HepG2 (cell line): ENCODE data around the gene UBE2S. TPM values are rescaled to one million over a fixed set of nuclear protein-coding genes. Genes with fewer than 3 reads are reported as not detected.
A peak's percentile ranks its signal among the peaks of the same experiment; 100 is the strongest.

Experiments used
- ARID2 ChIP-seq: sonication (generic); formaldehyde crosslinking; IDR thresholded peaks from 2 replicates; pipeline ENCODE4 v1.8.1; 2022; ENCODE audit warnings: mild to moderate bottlenecking, missing genetic modification reagents, borderline replicate concordance
- MTA1 ChIP-seq: sonication (generic); formaldehyde crosslinking; IDR thresholded peaks from 2 replicates; pipeline ENCODE4 v1.4.0; 2020; ENCODE audit warnings: missing genetic modification reagents, mild to moderate bottlenecking, borderline replicate concordance
- NAIF1 ChIP-seq: sonication (generic); formaldehyde crosslinking; IDR thresholded peaks from 2 replicates; pipeline ENCODE4 v1.5.0; 2020; ENCODE audit warnings: mild to moderate bottlenecking, missing genetic modification reagents, borderline replicate concordance
- PAX8 ChIP-seq: sonication (generic); formaldehyde crosslinking; IDR thresholded peaks from 2 replicates; pipeline ENCODE4 v1.8.0; 2022; ENCODE audit warnings: mild to moderate bottlenecking, missing genetic modification reagents, borderline replicate concordance
- ZNF207 ChIP-seq: fragments of 450-650 bp; IDR thresholded peaks from 2 replicates; pipeline ENCODE4 v1.6.1; 2016; ENCODE audit warnings: antibody characterized with exemption, borderline replicate concordance
- ZNF225 ChIP-seq: sonication (generic); formaldehyde crosslinking; IDR thresholded peaks from 2 replicates; pipeline ENCODE4 v1.4.0; 2020; ENCODE audit warnings: mild to moderate bottlenecking, missing genetic modification reagents
- ZNF530 ChIP-seq: sonication (generic); formaldehyde crosslinking; IDR thresholded peaks from 2 replicates; pipeline ENCODE4 v1.5.0; 2020; ENCODE audit warnings: low read depth, mild to moderate bottlenecking, missing genetic modification reagents
- ZNF598 ChIP-seq: sonication (generic); formaldehyde crosslinking; IDR thresholded peaks from 2 replicates; pipeline ENCODE4 v1.5.1; 2020; ENCODE audit warnings: mild to moderate bottlenecking, missing genetic modification reagents, borderline replicate concordance
- polyA plus RNA-seq, 8 experiments: library from polyadenylated mRNA; depleted of rRNA in 3 of 8; stranded (reverse) in 7 of 8; unstranded in 1 of 8; fragments of >200 nt; fragmentation: Illumina TruSeq in 4 of 8; extraction: Trizol in 4 of 8; gene quantifications; 2 replicates each; pipeline versions ENCODE4 v1.2.1 to v1.2.3, GENCODE V29; 2011 to 2016; ENCODE audit warnings: low read depth in 4 of 8, missing spikeins in 1 of 8, mixed read lengths in 1 of 8; ENCODE audit not compliant: insufficient read depth in 1 of 8
- total RNA-seq, 5 experiments: library from RNA; depleted of rRNA; stranded (reverse); fragments of >200 nt; fragmentation: Illumina TruSeq; extraction: Trizol; gene quantifications; 2 replicates each; pipeline ENCODE4 v1.2.3, GENCODE V29; 2016; ENCODE audit warnings: low read depth in 1 of 5
- TF ChIP-seq, protein P1 (sequence below): sonication (generic); formaldehyde crosslinking; IDR thresholded peaks from 2 replicates; pipeline ENCODE4 v1.4.0; 2020; ENCODE audit warnings: mild to moderate bottlenecking, missing genetic modification reagents
- TF ChIP-seq, protein P2 (sequence below): sonication (generic); formaldehyde crosslinking; IDR thresholded peaks from 2 replicates; pipeline ENCODE4 v1.9.0; 2021; ENCODE audit warnings: missing genetic modification reagents, mild to moderate bottlenecking, borderline replicate concordance
- TF ChIP-seq, protein P3 (sequence below): sonication (generic); formaldehyde crosslinking; IDR thresholded peaks from 2 replicates; pipeline ENCODE4 v1.5.0; 2020; ENCODE audit warnings: mild to moderate bottlenecking, low read depth, missing genetic modification reagents, borderline replicate concordance
- TF ChIP-seq, protein P4 (sequence below): sonication (generic); formaldehyde crosslinking; conservative IDR thresholded peaks from 2 replicates; pipeline ENCODE4 v1.8.1; 2023; ENCODE audit warnings: missing genetic modification reagents

UBE2S gene
- total and polyA plus RNA-seq, 2 of the 13 experiments (the other 11 are each of a cell fraction or from before 2014, with no cell fraction given), result 32.2 to 39.3 TPM

DNA sequence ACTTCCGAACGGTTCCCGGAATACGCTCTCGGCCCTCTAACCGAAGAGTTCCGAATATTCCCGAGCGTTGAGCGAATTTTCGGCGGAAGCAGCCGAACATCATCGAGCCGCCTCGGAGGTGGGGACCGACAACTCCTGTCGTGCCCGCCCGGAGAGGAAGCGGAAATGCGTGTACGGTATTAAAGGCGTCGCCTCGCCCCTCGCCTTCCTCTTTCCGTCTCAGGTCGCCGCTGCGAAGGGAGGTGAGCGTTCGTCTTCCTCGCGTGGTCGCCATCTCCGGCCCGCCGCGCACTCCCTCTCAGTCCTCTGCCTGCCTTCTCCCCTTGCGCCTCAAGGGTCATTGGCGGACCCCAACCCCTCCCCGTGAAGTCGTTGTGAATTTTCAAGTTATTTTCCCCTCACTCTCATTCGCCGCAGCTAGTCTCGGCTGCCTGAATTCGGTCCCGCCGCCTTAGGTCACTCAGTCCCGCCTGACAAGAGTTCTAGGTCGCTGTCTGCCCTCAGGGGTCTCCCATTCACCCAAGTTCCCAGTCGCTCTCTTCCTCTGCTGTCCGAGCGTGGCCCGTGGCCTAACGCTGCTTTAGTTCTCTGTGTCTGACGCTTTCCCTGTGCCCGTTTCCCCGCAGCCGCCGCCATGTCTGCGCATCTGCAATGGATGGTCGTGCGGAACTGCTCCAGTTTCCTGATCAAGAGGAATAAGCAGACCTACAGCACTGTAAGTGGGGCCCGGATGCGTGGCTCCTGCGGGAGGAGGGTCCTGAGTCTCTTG lies 21.7 kb downstream of the UBE2S start, which contains the start of gene RPL28 (continued):
- TF ChIP-seq, protein P1, sequence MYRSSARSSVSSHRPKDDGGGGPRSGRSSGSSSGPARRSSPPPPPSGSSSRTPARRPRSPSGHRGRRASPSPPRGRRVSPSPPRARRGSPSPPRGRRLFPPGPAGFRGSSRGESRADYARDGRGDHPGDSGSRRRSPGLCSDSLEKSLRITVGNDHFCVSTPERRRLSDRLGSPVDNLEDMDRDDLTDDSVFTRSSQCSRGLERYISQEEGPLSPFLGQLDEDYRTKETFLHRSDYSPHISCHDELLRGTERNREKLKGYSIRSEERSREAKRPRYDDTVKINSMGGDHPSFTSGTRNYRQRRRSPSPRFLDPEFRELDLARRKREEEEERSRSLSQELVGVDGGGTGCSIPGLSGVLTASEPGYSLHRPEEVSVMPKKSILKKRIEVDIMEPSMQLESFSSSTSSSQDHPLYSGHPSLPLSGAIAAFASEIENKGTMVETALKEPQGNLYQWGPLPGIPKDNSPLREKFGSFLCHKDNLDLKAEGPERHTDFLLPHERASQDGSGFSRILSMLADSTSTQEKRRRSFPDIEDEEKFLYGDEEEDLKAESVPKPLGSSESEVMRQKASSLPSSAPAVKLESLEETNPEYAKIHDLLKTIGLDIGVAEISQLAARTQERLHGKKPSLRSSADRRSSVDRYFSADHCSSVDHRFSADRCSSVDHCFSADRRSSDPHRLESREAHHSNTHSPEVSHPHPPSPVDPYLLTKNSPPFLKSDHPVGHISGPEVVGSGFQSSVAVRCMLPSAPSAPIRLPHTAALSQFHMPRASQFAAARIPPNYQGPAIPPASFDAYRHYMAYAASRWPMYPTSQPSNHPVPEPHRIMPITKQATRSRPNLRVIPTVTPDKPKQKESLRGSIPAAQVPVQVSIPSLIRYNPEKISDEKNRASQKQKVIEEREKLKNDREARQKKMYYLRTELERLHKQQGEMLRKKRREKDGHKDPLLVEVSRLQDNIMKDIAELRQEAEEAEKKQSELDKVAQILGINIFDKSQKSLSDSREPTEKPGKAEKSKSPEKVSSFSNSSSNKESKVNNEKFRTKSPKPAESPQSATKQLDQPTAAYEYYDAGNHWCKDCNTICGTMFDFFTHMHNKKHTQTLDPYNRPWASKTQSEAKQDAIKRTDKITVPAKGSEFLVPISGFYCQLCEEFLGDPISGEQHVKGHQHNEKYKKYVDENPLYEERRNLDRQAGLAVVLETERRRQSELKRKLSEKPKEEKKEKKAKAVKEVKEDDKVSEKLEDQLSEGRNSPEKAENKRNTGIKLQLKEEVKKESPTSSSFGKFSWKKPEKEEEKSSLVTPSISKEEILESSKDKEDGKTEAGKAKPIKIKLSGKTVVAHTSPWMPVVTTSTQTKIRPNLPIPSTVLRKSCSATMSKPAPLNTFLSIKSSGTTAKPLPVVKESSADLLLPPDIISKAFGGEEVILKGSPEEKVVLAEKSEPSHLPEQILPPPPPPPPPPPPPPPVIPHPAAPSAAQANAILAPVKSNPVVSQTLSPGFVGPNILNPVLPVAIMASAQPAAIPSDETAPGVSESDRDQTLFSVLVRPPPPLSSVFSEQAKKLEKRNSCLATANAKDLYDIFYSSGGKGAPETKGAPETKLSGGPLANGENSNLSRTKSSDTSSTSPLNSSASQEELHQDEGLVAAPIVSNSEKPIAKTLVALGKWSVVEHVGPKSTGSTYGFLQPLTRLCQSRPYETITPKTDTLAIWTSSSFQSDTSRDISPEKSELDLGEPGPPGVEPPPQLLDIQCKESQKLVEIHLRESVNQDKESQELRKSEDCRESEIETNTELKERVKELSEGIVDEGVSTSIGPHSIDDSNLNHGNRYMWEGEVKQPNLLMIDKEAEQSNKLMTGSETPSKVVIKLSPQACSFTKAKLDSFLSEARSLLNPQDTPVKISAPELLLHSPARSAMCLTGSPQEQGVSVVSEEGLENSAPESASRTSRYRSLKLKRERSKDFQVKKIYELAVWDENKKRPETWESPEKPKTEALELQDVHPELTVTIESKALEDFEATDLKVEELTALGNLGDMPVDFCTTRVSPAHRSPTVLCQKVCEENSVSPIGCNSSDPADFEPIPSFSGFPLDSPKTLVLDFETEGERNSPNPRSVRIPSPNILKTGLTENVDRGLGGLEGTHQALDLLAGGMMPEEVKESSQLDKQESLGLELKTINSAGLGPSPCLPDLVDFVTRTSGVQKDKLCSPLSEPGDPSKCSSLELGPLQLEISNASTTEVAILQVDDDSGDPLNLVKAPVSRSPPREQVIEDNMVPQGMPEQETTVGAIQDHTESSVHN, result no peak; the same call in 1 of the 2 replicates
- TF ChIP-seq ZNF225 (CRISPR knock-in tag) (peak; percentile 85), PAX8 (CRISPR knock-in tag) (no peak; the same call in 1 of the 2 replicates), ZNF207 (no peak), ZNF530 (no peak), ARID2 (CRISPR knock-in tag) (no peak), NAIF1 (CRISPR knock-in tag) (no peak), ZNF598 (CRISPR knock-in tag) (no peak; the same call in 1 of the 2 replicates), MTA1 (no peak)
- TF ChIP-seq, protein P2, sequence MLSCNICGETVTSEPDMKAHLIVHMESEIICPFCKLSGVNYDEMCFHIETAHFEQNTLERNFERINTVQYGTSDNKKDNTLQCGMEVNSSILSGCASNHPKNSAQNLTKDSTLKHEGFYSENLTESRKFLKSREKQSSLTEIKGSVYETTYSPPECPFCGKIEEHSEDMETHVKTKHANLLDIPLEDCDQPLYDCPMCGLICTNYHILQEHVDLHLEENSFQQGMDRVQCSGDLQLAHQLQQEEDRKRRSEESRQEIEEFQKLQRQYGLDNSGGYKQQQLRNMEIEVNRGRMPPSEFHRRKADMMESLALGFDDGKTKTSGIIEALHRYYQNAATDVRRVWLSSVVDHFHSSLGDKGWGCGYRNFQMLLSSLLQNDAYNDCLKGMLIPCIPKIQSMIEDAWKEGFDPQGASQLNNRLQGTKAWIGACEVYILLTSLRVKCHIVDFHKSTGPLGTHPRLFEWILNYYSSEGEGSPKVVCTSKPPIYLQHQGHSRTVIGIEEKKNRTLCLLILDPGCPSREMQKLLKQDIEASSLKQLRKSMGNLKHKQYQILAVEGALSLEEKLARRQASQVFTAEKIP (CRISPR knock-in tag), result no peak
- TF ChIP-seq, protein P3, sequence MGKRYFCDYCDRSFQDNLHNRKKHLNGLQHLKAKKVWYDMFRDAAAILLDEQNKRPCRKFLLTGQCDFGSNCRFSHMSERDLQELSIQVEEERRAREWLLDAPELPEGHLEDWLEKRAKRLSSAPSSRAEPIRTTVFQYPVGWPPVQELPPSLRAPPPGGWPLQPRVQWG, result no peak
- TF ChIP-seq, protein P4, sequence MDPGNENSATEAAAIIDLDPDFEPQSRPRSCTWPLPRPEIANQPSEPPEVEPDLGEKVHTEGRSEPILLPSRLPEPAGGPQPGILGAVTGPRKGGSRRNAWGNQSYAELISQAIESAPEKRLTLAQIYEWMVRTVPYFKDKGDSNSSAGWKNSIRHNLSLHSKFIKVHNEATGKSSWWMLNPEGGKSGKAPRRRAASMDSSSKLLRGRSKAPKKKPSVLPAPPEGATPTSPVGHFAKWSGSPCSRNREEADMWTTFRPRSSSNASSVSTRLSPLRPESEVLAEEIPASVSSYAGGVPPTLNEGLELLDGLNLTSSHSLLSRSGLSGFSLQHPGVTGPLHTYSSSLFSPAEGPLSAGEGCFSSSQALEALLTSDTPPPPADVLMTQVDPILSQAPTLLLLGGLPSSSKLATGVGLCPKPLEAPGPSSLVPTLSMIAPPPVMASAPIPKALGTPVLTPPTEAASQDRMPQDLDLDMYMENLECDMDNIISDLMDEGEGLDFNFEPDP (CRISPR knock-in tag), result no peak
